HG02938 (cell line): ENCODE results near the gene ITLN1.
"Not testable (repeated sequence)": the region's sequence is repeated elsewhere in the genome, so short reads cannot be mapped to it uniquely, and the experiment has no call there.

Experiments
- ATAC-seq: cut with Tn5 transposase; IDR thresholded peaks from one replicate; pipeline ENCODE4 v1.9.1; 2021; ENCODE audit warnings: mild to moderate bottlenecking, moderate library complexity; ENCODE audit not compliant: unreplicated experiment

Gene ITLN1

DNA sequence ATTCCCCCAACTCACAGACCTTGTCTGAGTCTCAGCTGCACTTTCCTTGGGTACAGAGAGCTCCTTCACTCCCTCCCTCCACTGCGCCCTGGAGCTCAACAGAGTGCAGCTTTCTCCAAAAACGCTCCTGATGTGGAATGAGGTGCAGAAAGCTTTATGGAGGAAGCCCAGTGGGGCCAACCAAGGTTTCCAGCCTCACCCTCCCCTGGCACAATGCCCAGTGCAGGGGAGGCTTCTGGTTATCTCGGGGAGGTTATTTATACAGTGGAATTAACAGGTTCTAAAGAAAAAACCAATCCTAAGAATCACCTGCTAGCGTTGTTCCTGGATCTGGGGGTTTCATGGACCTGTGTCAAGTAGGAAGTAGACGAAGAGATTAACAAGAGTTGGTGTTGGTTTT, at the start of gene ITLN1:
ITLN1 (minus strand) TSS at position 139 of the 400 bp plus-strand sequence. CDS start 303 bp downstream, outside the sequence.
- ATAC-seq: no peak

DNA sequence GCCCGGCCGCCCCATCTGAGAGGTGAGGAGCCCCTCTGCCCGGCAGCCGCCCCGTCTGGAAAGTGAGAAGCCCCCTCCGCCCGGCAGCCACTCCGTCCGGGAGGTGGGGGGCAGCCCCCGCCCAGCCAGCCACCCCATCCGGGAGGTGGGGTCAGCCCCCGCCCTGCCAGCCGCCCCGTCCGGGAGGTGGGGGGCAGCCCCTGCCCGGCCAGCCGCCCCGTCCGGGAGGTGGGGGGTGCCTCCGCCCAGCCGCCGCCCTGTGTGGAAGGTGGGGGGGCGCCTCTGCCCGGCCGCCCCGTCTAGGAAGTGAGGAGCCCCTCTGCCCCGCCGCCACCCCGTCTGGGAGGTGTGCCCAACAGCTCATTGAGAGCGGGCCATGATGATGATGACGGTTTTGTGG, 48.3 kb upstream of the ITLN1 start:
- ATAC-seq: not testable (repeated sequence)

DNA sequence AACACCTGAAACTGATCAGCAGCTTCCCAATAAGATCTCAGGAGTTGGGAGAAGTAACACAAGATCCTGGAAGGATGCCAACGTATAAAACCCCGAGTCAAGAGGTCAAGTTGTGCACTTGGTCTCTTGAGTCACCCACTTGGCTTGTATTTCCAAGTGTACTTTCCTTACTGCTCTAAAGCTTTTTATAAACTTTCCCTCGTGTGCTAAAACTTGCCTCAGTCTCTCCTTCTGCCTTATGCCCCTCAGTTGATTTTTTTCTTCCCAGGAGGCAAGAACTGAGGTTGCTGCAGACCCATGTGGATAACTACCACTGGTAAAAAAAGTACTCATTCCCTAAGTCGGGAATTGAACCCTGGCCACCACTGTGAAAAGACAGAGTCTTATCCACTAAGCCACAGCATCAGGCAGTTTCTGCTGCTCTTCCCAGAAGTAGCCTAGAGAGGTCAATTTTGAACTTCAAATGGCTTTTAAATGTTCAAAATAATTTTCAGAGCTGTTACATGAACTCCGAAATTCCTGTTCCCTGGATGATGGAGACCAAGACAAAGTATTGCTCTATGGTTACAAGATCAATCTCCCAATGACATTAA, 40.8 kb upstream of the ITLN1 start:
- no peak for ATAC-seq

DNA sequence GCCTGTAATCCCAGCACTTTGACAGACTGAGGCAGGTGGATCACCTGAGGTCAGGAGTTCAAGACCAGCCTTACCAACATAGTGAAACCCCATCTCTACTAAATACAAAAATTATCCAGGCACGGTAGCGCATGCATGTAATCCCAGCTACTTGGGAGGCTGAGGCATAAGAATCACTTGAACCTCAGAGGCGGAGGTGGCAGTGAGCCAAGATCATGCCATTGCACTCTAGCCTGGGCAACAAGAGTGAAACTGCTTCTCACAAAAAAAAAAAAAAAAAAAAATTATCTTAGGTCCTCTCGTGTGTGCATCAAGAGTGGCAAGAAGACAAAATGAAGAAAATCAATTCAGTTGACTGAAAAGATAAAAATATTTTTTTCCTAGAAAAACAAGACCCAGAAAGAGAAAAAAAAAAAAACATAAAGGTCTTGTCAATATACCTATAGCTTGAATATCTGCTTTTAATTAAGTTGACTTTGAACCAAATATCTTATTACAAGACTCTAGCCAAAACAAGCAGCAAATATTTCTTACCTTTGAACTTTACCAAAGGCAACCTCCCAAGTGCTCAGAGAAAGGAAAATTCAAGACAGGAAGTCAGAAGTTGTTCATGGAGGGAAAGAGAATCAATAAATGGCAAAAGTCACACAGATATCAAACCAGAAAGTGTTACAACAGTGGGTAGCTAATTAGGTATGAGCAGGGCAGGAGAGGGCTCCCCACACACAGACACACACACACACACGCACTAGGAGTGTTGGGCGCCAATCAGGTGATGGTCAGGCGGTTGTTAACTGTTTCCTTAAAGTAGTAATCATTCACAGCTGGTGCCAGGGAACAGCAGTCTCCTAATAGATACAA, 40.0 kb upstream of the ITLN1 start:
- no peak for ATAC-seq

DNA sequence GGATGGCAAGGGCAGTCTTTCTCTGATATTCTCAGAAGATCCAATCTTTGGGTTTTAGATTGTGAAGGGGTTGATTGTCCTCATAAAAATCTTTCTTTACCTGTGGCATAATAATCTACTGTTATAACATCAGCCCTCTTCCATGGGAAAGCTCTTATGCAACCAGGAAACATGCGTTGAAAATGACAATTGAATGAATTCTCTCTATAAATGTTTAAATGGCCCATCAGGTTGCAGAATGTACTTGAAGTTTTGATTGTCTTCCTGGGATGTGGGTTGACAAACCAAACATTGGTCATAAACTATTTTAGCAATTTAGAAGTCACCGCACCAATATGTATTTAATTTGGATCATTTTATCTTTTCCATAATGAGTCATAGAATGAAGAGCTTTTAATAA, 31.7 kb upstream of the ITLN1 start:
- ATAC-seq: no peak

DNA sequence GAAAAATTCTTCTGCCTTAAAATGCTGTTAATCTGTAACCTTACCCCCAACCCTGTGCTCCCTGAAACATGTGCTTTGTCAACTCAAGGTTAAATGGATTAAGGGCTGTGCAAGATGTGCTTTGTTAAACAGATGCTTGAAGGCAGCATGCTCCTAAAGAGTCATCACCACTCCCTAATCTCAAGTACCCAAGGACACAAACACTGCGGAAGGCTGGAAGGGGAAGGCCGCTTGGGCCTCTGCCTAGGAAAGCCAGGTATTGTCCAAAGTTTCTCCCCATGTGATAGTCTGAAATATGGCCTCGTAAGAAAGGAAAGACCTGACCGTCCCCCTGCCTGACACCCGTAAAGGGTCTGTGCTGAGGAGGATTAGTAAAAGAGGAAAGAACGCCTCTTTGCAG, 28.2 kb upstream of the ITLN1 start:
- ATAC-seq: not testable (repeated sequence)

DNA sequence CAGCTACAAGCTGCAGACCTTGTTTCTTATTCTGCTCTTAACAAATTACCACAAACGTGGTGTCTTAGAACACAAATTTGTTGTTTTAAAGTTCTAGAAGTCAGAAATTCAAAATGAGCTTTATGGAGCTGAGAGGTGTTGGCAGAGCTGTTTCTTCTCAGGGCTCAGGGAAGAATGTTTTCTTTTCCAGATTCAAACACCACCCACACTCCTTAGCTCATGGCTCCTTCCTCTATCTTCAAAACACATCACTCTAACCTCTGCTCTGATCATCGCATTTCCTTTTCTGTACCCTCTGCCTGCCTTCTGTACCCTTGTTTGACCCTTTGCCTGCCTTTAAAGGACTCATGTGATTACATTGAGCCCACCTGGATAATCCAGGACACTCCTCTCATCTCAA, 26.9 kb upstream of the ITLN1 start:
- no peak for ATAC-seq

DNA sequence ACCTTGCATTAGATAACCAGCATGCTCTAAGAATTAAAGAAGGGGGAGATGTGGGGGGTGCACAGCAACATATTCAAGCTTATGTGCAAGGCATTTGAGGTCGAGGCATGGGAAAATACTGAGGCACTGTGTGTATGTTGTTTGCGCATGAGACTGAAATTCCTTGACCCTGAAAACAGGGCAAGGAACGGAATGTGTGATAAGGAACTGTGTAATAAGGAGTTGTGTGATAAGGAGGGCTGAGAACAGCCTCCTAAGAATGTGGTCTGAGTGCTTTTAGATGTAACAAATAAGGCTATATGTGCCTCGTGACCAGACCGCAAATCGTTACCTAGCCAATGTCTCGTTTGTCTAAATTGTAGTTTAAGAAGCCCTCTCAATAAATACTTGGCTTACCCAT, 26.5 kb upstream of the ITLN1 start:
- no peak for ATAC-seq

DNA sequence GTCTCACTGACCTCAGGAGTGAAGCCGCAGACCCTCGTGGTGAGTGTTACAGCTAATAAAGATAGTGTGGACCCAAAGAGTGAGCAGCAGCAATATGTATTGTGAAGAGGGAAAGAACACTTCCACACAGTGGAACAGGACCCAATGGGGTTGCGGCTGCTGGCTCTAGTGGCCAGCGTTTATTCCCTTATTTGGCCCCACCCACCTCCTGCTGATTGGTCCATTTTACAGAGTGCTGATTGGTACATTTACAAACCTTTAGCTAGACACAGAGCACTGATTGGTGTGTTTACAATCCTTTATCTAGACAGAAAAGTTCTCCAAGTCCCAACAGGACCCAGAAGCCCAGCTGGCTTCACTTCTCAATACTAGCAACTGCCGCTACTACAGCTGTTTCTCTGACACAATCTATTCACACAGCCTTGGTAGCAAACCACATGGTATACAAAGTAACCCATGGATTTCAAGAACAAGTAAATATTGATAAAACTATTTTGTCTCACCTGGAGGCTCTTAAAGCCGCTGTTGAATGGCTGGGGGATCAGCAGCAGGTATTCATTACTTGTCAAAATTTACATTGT, 25.3 kb upstream of the ITLN1 start:
- ATAC-seq: no peak

DNA sequence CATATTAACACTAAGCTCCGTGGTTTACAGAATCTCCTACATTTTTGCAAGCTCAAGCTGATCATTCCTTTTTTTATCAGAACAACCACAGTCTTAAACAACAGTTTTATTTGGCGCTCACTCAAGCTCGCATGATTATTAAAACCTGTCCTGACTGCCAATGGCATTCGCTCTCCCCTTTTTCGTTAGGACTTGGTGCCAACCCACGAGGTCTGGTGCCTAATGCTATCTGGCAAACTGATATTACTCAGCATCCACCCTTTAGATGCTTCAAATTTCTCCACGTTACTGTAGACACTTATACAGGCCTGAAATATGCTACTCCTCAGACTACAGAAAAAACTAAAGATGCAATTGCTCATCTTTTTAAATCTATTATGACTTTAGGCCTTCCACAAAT, 23.0 kb upstream of the ITLN1 start:
- no peak for ATAC-seq

DNA sequence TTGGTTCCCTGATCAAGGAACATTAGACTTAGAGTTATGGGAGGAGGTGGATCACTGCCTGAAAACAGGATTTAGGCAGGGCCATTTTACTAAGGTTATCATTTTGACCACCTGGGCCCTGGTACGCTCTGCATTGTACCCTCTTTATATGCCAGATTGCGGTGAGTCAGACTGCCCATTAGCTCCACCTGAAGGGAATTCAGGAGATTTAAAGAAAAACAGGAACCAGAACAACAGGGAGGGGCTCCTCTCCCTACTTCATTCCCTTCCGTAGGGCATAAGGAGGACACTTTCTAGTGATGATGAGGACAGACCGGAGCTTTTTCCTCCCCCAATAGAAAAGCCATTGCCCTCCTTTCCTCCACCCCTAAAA, 20.6 kb upstream of the ITLN1 start:
- no peak for ATAC-seq

DNA sequence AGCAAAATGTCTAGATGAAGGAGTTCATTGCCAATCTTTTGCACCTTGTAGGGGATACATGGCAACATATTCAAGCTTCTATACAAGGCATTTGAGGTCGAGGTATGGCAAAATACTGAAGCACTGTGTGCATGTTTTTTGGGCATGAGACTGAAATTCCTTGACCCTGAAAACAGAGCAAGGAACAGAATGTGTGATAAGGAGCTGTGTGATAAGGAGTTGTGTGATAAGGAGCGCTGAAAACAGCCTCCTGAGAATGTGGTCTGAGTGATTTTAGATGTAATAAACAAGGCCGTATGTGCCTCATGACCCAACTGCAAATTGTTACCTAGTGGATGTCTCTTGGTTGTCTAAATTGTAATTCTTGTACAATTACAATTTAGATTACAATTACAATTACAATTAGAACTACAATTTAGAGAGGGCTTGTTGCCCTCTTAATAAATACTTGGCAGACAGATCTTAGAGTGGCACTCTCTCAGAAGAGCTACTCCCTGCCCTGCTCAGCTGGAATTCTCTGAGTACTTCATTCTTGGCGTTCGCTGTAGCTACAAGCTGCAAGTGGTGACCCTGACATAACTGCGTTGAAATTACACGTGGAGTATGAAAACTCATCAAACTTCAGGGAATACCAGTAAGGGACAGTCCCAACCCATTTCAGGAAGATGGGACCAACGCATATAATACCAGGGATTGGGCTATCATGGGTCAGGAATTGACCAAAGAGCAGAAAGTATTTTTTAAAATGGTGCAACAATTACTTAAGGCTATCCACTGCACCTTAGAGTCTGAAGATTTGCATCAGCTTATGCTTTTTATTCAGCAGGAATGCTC, 20.0 kb upstream of the ITLN1 start:
- ATAC-seq: no peak

DNA sequence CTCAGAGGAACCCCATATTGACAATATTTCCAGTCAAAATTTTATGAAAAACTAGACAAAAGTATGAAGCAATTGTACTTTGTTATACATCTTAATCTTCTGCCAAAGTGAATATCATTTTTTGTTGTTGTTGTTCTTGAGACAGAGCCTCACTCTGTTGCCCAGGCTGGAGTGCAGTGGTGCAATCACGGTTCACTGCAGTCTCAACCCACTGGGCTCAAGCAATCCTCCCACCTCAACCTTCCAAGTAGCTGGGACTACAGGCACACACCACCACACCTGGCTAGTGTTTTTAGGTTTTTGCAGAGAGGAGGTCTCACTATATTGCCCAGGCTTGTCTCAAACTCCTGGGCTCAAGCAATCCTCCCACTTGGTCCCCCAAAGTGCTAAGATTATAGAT, 17.3 kb upstream of the ITLN1 start:
- not testable (repeated sequence) for ATAC-seq

DNA sequence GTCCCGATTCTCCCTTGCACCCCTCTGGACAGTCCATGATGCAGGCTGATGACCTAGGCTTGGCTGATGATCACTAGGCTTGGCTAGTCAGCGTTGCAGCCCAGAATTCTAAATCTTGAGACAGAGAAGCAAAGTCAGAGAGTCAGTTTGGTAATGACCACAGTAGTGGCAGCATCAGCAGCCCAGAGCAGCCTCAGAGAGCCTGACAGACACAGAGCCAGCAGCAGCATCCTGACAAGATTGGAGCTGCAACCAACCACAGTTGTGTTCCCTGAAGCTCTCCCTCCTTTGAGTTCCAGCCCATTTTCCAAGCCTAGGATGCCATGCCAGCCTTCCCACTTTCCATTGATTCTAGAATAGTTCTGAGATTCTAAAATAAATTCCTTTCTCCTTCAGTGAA, 16.8 kb upstream of the ITLN1 start:
- no peak for ATAC-seq

DNA sequence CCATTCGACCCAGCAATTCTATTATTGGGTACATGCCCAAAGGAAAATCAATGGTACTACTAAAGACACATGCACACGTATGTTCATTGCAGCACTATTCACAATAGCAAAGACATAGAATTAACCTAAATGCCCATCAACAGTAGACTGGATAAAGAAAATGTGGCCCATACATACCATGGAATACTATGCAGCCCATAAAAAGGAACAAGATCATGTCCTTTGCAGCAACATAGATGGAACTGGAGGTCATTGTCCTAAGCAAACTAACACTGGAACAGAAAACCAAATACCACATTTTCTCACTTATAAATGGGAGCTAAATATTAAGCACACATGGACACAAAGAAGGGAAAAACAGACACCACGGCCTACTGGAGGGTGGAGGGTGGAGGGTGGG, 15.7 kb upstream of the ITLN1 start:
- ATAC-seq: not testable (repeated sequence)

DNA sequence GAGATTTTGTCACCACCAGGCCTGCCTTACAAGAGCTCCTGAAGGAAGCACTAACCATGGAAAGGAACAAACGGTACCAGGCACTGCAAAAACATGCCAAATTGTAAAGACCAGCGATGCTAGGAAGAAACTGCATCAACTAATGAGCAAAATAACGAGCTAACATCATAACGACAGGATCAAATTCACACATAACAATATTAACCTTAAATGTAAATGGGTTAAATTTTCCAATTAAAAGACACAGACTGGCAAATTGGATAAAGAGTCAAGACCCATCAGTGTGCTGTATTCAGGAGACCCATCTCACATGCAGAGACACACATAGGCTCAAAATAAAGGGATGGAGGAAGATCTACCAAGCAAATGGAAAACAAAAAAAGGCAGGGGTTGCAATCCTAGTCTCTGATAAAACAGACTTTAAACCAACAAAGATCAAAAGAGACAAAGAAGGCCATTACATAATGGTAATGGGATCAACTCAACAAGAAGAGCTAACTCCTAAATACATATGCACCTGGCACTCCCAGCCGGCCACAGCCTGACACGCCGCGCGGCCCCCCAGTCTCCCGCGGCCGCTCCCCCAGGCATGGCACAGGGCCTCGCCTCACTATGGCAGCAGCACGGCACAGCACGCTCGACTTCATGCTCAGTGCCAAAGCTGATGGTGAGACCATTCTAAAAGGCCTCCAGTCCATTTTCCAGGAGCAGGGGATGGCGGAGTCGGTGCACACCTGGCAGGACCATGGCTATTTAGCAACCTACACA, 9.6 kb upstream of the ITLN1 start:
- not testable (repeated sequence) for ATAC-seq

DNA sequence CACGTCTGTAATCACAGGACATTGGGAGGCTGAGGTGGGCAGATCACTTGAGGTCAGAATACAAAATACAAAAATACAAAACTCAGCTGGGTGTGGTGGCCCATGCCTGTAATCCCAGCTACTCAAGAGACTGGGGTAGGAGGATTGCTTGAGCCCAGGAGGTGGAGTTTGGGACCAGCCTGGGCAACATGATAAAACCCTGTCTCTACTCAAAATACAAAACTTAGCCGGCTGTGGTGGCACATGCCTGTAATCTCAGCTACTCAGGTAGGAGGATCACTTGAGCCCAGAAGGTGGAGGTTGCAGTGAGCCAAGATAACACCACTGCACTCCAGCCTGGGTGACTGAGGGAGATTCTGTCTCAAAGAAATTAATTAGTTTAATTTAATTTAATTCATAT, 6.5 kb upstream of the ITLN1 start:
- ATAC-seq: no peak

DNA sequence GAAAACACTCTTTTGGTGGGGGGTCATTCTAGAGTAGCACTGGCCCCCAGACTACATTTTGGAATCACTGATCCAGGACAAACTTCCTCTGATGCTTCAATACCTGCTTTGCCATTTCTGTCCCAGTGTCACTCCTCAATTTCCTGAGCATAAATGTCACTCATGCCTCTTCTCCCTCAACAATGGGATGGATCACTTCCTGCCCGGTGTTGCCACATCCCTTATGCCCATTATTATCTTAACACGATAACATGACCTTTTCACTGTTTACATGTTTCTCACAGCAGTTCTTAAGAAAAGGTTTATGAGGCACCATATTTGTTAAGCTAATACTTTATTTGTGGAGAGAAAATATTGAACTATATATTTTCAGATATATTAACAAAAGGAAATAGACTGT, 3.9 kb upstream of the ITLN1 start:
- no peak for ATAC-seq

DNA sequence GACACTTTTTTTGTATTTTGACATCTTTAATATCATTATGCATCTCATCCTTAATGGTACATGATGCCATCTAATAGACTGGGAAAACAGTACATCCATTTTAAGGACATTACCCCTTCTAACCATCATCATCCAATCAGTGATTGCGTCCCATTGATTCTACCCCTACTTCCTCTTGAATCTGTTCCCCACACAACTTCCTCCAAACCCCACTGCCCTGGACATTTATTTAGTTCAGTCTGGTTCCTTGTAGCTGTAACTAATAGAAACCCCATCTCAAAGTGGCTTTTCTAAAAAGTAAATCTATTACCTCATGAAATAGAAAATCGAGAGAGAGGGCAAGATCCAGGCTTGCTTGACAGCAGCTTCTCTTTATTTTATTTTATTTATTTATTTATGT, 2.1 kb upstream of the ITLN1 start:
- no peak for ATAC-seq

DNA sequence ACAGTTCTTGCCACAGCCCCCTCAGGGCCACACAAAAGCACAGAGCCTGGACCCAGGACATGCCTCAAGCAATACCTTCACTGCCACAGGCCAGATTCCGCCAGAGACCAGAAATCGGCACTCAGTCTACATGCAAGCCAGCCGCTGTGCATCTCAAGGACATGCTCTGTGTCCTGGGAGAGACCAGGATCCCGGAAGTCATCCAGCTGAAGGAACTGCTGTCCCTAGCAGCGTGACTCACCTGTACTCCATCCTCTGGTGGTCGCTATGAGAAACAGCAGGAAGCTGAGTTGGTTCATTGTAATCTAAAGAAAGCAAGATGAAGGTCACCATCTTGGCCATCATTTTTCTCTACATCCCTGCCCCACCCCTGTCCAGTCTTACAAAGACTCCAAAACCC, 401 bp downstream of the ITLN1 start:
- ATAC-seq: no peak
